Measurements from ENCODE around the gene MUTYH.

MUTYH gene

GRCh38 chr1:45348966-45349677, 8.9 kb upstream of the MUTYH start:
- no peak for DNase-seq

GRCh38 chr1:45348609-45348965, 8.3 kb upstream of the MUTYH start:
- DNase-seq: no peak

- no peak for DNase-seq
These were observed 7.8 kb upstream of the MUTYH start for GRCh38 chr1:45348020-45348419.

GRCh38 chr1:45346473-45346872, 6.2 kb upstream of the MUTYH start:
- no peak for DNase-seq

- no peak for DNase-seq
These were observed 4.8 kb upstream of the MUTYH start for GRCh38 chr1:45345014-45345413.

GRCh38 chr1:45344499-45344898, 4.3 kb upstream of the MUTYH start:
- DNase-seq: no peak

- DNase-seq: no peak
These were observed 701 bp upstream of the MUTYH start for GRCh38 chr1:45340816-45341466.

- no peak for DNase-seq
These were observed 2.5 kb downstream of the MUTYH start for GRCh38 chr1:45337630-45338325.

GRCh38 chr1:45335855-45336324, 4.3 kb downstream of the MUTYH start:
- DNase-seq: no peak

GRCh38 chr1:45334308-45335245, 5.7 kb downstream of the MUTYH start:
- DNase-seq: peak; percentile 41

DNA sequence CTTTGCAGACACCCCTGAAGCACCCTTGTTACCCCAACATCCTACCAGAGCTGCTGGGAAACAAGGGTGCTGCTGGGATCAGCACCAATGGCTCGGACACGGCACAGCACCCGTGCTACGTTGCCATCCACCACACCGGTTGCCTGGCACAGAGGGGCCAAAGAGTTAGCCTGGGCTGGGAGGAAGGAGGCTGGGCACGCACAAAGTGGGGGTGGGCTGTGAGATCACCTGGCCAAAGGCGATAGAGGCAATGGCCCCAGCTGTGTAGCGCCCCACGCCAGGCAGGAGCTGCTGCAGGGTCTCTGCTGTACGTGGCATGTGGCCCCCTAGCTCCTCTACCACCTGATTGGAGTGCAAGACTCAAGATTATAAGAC, 7.9 kb downstream of the MUTYH start:
- DNase-seq: no peak

DNA sequence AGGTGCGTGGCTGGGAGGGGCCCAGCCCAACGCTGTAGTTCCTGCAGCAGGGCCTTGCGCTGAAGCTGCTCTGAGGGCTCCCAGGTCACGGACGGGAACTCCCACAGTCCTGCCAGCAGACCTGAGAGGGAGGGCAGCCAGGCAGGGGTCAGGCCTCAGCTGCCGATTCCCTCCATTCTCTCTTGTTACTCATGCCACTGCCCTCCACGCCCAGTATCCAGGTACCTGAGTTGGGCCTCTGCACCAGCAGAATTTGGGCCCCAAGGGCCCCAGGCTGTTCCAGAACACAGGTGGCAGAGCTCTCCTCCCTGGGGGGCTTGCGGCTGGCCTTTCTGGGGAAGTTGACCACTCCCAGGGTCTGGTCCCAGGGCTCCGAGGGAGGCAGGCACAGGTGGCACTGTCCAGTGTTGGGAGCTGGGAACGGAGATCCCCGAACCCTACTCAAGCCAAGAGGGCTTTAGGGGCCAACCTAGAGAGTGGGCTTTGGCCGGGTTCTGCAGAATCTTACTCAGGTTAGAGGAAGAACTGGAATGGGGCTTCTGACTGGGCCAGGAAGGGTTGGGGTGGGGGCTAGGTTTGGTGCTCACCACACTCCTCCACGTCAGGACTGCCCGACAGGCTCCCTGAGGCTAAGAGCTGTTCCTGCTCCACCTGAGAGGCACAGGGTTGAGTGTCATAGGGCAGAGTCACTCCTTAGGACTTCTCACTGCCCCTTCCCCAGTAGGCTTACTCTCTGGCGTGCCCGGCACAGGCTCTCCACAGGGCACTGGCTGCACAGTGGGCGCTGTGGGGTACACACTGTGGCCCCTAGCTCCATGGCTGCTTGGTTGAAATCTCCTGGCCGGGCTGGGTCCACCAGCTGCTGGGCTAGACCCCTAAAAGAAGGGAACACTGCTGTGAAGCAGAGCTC, 8.5 kb downstream of the MUTYH start:
- DNase-seq: no peak

DNA sequence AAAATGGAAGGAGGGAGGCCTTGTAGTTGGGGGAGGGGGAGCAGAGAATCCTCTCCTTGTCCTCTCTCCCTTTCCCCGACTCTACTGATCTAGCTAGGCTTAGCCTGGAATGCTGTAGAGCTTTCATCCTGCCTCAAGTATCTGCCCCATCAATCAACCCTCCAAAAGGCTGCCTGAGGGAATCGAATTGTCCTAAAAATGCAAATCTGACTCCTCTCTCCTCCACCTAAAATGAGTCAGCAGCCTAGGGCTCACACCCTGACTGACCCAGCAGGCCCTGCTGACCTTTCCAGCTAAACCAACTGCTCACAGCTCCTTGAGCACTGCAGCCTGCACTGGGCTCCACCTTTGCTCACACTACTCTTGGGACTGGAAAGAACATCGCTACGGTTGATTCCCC, 10.8 kb downstream of the MUTYH start:
- no peak for DNase-seq

DNA sequence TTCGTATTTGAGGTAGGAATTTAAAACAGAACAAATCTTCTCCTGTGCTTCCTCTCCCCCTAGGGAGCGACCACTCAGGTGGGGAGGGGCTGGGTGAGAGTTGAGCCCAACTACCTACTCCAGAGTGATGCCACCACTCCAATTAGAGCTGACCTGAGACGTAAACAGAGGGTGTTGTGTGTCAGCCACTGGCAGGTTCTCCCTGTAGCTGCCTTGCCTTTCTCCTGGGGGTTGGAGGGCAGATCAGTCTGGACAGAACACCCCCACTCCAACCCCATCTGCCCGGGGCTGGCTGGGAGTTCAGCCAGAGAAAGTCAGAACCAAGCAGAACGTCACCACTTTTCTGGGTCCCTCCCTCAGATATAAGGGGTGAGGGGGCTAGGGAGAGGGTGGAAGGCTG, 11.6 kb downstream of the MUTYH start:
- no peak for DNase-seq

DNA sequence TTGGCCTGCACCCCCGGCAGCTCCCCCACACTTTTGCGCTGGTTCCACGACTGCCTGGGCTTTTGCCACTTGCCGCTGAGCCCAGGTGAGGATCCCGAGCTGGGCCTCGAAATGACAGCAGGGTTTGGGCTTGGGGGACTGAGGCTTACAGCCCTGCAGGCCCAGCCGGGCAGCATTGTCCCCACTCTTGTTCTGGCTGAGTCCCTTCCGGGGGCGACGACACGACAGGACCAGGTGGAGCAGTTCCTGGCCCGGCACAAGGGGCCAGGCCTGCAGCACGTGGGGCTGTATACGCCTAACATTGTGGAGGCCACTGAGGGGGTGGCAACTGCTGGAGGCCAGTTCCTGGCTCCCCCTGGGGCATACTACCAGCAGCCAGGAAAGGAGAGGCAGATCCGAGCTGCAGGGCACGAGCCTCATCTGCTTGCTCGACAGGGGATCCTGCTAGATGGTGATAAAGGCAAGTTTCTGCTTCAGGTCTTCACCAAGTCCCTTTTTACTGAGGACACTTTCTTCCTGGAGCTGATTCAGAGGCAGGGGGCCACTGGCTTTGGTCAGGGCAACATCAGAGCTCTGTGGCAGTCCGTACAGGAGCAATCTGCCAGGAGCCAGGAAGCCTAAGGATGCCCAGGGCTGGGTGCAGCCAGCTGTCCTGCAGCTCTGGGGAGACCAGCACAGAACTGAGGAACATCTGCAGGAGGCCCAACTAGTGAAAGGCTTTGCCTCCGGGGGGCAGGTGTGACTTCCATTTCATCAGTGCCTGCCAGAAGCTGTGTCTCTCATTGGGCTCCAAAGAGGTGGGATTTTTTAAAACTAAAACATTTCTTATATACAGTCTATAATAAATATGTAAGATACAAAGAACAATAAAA, 12.4 kb downstream of the MUTYH start:
- DNase-seq: no peak

- peak; percentile 53 for DNase-seq
These were observed 13.3 kb downstream of the MUTYH start, which contains the start of gene HPDL for GRCh38 chr1:45326627-45327623. Gene HPDL, plus strand, starts transcription at chr1:45326895. Its CDS starts 254 bp downstream, at chr1:45327149.

DNA sequence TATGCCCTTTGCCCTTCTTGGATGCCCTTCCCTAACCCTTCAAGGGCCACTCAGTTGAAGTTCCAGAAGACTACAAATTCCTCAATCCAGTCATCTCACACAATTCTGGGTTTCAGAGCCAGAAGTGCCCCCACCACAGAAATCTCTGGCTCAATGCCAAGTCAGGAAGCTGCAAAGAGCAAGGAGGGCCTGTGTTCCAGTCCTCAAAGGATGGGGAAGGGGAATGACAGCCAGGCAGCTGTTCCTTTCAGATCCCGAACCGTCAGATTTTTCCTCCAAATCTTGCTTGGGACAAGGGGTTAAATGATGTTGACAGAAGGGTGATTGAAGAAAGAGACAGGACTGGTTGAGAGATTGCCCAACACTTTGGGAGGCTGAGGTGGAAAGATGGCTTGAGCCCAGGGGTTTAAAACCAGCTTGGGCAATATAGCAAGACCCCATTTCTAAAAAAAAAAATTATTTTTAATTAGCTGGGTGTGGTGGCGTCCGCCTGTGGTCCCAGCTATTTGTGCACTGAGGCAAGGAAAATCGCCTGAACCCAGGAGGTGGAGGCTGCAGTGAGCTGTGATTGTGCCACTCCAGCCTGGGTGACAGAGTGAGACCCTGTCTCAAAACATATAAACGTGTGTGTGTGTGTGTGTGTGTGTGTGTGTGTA, 14.3 kb downstream of the MUTYH start:
- no peak for DNase-seq

- no peak for DNase-seq
These were observed 17.7 kb downstream of the MUTYH start for GRCh38 chr1:45322486-45323040.

DNA sequence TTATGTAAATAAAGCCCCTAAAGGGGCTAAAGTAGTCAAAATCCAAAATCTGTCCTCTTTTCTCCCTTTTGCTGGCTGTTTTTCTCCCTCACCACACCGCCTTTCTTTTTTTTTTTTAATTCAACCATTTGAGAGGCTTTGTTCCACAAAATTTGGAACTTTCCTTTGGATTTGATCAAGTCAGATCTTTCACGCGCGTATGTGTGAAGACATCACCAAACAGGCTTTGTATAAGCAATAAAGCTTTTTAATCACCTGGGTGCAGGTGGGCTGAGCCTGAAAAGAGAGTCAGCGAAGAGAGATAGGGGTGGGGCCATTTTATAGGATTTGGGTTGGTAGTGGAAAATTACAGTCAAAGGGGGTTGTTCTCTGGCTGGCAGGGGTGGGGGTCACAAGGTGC, 18.8 kb downstream of the MUTYH start:
- no peak for DNase-seq
